HepG2 (cell line): ENCODE results near the gene RBM45. TPM values are rescaled to one million over a fixed set of nuclear protein-coding genes. Genes with fewer than 3 reads are reported as not detected.

Experiments used
- EHMT2 ChIP-seq: fragments of 200-600 bp; sonication (generic); IDR thresholded peaks from 2 replicates; pipeline ENCODE4 v1.7.0; 2017; ENCODE audit warnings: antibody characterized with exemption, low read depth, low read length, borderline replicate concordance
- ESRRA ChIP-seq: sonication (generic); formaldehyde crosslinking; IDR thresholded peaks from 2 replicates; pipeline ENCODE4 v1.5.1; 2020; ENCODE audit warnings: mild to moderate bottlenecking, low read depth, missing genetic modification reagents
- SCMH1 ChIP-seq: sonication (generic); formaldehyde crosslinking; IDR thresholded peaks from 2 replicates; pipeline ENCODE4 v1.9.0; 2021; ENCODE audit warnings: missing genetic modification reagents, mild to moderate bottlenecking, borderline replicate concordance
- SP1 ChIP-seq, 2 experiments: fragments of 450-650 bp in 1 of 2; sonication (generic) in 1 of 2; formaldehyde crosslinking in 1 of 2; IDR thresholded peaks; 2 replicates each; pipeline versions ENCODE4 v1.4.0 to v1.6.1; 2016 to 2020; ENCODE audit warnings: missing genetic modification reagents in 1 of 2
- TGIF2 ChIP-seq: IDR thresholded peaks from 2 replicates; pipeline ENCODE4 v1.6.1; 2016; ENCODE audit warnings: control low read depth, missing compliant biosample characterization
- XBP1 ChIP-seq: sonication (generic); formaldehyde crosslinking; IDR thresholded peaks from 2 replicates; pipeline ENCODE4 v1.5.0; 2020; ENCODE audit warnings: missing genetic modification reagents
- ZFP36L1 ChIP-seq: sonication (generic); formaldehyde crosslinking; IDR thresholded peaks from 2 replicates; pipeline ENCODE4 v1.8.0; 2022; ENCODE audit warnings: mild to moderate bottlenecking, missing genetic modification reagents, moderate library complexity
- ZFP62 ChIP-seq: sonication (generic); formaldehyde crosslinking; IDR thresholded peaks from 2 replicates; pipeline ENCODE4 v1.4.0; 2020; ENCODE audit warnings: missing genetic modification reagents
- ZNF124 ChIP-seq: sonication (generic); formaldehyde crosslinking; IDR thresholded peaks from 2 replicates; pipeline ENCODE4 v1.4.0; 2020; ENCODE audit warnings: missing genetic modification reagents
- ZNF850 ChIP-seq: sonication (generic); formaldehyde crosslinking; conservative IDR thresholded peaks from 2 replicates; pipeline ENCODE4 v1.9.0; 2021; ENCODE audit warnings: mild to moderate bottlenecking, missing genetic modification reagents
- polyA plus RNA-seq, 8 experiments: library from polyadenylated mRNA; depleted of rRNA in 3 of 8; stranded (reverse) in 7 of 8; unstranded in 1 of 8; fragments of >200 nt; fragmentation: Illumina TruSeq in 4 of 8; extraction: Trizol in 4 of 8; gene quantifications; 2 replicates each; pipeline versions ENCODE4 v1.2.1 to v1.2.3, GENCODE V29; 2011 to 2016; ENCODE audit warnings: low read depth in 4 of 8, missing spikeins in 1 of 8, mixed read lengths in 1 of 8; ENCODE audit not compliant: insufficient read depth in 1 of 8
- total RNA-seq, 5 experiments: library from RNA; depleted of rRNA; stranded (reverse); fragments of >200 nt; fragmentation: Illumina TruSeq; extraction: Trizol; gene quantifications; 2 replicates each; pipeline ENCODE4 v1.2.3, GENCODE V29; 2016; ENCODE audit warnings: low read depth in 1 of 5
- TF ChIP-seq, protein P1 (sequence below): sonication (generic); formaldehyde crosslinking; IDR thresholded peaks from 2 replicates; pipeline ENCODE4 v1.5.0; 2020; ENCODE audit warnings: missing genetic modification reagents
- TF ChIP-seq, protein P2 (sequence below): sonication (generic); formaldehyde crosslinking; IDR thresholded peaks from 2 replicates; pipeline ENCODE4 v1.8.0; 2022; ENCODE audit warnings: mild to moderate bottlenecking, missing genetic modification reagents, moderate library complexity
- TF ChIP-seq, protein P3 (sequence below), 2 experiments: sonication (generic) in 1 of 2; formaldehyde crosslinking in 1 of 2; IDR thresholded peaks; 2 replicates each; pipeline versions ENCODE4 v1.4.0 to v1.6.1; 2016 to 2020; ENCODE audit warnings: borderline replicate concordance in 1 of 2, low read depth in 1 of 2, mild to moderate bottlenecking in 1 of 2, missing genetic modification reagents in 1 of 2
- TF ChIP-seq, protein P4 (sequence below): sonication (generic); formaldehyde crosslinking; IDR thresholded peaks from 2 replicates; pipeline ENCODE4 v1.5.0; 2020; ENCODE audit warnings: missing genetic modification reagents

RBM45 gene
- total and polyA plus RNA-seq, 2 of the 13 experiments (the other 11 are each of a cell fraction or from before 2014, with no cell fraction given) = 5.7 to 25.2 TPM

DNA sequence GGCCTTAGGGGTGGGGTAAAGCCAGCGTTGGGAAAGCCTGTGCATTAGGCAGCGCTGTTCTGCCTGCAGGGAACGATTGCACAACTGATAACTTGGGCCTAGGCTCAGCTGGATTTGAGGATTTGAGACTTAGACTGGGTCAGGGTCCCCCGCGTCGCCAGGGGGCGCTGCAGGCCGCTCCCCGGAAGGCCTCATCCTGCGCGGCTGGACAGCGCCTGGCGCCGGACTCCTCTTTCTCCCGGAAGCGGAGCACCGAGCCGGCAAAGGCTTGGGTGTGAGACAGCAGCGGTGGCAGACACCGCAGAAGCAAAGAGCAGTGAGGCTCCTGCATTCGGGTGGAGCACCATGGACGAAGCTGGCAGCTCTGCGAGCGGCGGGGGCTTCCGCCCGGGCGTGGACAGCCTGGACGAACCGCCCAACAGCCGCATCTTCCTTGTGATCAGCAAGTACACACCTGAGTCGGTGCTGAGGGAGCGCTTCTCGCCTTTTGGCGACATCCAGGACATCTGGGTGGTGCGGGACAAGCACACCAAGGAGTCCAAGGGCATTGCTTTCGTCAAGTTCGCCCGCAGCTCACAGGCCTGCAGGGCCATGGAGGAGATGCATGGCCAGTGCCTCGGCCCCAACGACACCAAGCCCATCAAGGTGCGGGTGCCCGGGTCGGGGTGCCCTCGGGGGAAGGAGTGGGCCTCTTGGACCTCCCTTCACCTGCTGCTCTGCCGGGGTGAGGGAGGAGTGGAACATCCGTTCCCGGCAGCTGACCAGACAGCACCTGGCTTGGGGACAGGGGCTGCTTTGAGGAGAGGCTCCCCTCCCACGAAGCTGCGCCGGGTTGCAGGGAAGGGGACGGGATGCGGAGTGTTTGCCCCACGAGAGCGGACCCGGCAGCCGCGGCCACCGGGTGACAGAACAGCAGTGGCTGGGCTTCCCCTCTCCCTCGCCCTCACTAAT lies at the start of gene RBM45 (continued):
- TF ChIP-seq, protein P1, sequence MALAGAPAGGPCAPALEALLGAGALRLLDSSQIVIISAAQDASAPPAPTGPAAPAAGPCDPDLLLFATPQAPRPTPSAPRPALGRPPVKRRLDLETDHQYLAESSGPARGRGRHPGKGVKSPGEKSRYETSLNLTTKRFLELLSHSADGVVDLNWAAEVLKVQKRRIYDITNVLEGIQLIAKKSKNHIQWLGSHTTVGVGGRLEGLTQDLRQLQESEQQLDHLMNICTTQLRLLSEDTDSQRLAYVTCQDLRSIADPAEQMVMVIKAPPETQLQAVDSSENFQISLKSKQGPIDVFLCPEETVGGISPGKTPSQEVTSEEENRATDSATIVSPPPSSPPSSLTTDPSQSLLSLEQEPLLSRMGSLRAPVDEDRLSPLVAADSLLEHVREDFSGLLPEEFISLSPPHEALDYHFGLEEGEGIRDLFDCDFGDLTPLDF (CRISPR knock-in tag) = peak; percentile 43; the same call in 1 of the 2 replicates
- TF ChIP-seq, protein P2, sequence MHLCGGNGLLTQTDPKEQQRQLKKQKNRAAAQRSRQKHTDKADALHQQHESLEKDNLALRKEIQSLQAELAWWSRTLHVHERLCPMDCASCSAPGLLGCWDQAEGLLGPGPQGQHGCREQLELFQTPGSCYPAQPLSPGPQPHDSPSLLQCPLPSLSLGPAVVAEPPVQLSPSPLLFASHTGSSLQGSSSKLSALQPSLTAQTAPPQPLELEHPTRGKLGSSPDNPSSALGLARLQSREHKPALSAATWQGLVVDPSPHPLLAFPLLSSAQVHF (CRISPR knock-in tag) = peak; percentile 92; the same call in 1 of the 2 replicates
- TF ChIP-seq, protein P3, sequence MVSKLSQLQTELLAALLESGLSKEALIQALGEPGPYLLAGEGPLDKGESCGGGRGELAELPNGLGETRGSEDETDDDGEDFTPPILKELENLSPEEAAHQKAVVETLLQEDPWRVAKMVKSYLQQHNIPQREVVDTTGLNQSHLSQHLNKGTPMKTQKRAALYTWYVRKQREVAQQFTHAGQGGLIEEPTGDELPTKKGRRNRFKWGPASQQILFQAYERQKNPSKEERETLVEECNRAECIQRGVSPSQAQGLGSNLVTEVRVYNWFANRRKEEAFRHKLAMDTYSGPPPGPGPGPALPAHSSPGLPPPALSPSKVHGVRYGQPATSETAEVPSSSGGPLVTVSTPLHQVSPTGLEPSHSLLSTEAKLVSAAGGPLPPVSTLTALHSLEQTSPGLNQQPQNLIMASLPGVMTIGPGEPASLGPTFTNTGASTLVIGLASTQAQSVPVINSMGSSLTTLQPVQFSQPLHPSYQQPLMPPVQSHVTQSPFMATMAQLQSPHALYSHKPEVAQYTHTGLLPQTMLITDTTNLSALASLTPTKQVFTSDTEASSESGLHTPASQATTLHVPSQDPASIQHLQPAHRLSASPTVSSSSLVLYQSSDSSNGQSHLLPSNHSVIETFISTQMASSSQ (IDR thresholded peaks at IDR 0.05; ENCODE audit: low read depth) = no peak
- TF ChIP-seq, protein P3 (CRISPR knock-in tag; IDR thresholded peaks at IDR 0.05; ENCODE audit: borderline replicate concordance) = peak; percentile 78; the same call in 1 of the 2 replicates
- TF ChIP-seq ZNF850 = no peak
- TF ChIP-seq TGIF2 = peak; percentile 92
- TF ChIP-seq XBP1 (CRISPR knock-in tag) = no peak
- TF ChIP-seq, protein P4, sequence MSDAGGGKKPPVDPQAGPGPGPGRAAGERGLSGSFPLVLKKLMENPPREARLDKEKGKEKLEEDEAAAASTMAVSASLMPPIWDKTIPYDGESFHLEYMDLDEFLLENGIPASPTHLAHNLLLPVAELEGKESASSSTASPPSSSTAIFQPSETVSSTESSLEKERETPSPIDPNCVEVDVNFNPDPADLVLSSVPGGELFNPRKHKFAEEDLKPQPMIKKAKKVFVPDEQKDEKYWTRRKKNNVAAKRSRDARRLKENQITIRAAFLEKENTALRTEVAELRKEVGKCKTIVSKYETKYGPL = 0 out of 2 replicates have a peak, but pooled peaks have one; percentile 89
- no peak; the same call in 1 of the 2 replicates for TF ChIP-seq EHMT2
- peak; percentile 85 for TF ChIP-seq ESRRA (CRISPR knock-in tag)
- TF ChIP-seq ZFP36L1 (CRISPR knock-in tag) = peak; percentile 91; the same call in 1 of the 2 replicates
- TF ChIP-seq ZNF124 (CRISPR knock-in tag) = peak; percentile 99
- no peak for TF ChIP-seq SCMH1
- TF ChIP-seq ZFP62 (CRISPR knock-in tag) = no peak
- no peak for TF ChIP-seq SP1 (IDR thresholded peaks at IDR 0.05)
- peak; percentile 75; the same call in 1 of the 2 replicates for TF ChIP-seq SP1 (CRISPR knock-in tag; IDR thresholded peaks at IDR 0.05)
